Measurements from ENCODE around the gene NAV2. TPM values are rescaled to one million over a fixed set of nuclear protein-coding genes. Genes with fewer than 3 reads are reported as not detected.
A peak's percentile ranks its signal among the peaks of the same experiment; 100 is the strongest.
"Not testable (repeated sequence)": the region's sequence is repeated elsewhere in the genome, so short reads cannot be mapped to it uniquely, and the experiment has no call there.

NAV2 gene
- total RNA-seq, 1 donor from 2014 or later: 13.7 TPM

- DNase-seq: peak; percentile 54
Measured at GRCh38 chr11:19905280-19905853, 192.7 kb downstream of the NAV2 start.

DNA sequence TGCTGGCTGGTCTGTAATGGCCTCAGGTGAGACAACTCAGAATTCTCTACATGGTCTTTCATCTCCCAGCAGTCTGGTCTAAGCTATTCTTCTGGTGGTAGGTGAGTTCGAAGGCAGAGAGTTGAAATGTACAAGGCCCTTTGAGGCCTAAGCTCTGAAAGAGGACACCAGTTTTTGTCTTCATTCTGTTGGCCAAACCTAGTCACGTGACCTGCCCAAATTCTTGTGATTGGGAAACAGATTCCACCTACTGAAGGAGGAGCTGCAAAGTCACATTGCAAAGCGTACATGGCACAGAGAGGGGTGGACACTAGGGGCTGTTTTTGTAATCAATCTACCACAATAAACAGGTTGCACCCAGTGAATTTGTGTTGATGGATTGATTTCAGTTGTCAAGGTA, 193.5 kb downstream of the NAV2 start:
- DNase-seq: no peak

GRCh38 chr11:19907008-19907579, 194.5 kb downstream of the NAV2 start:
- no peak for DNase-seq

GRCh38 chr11:19907839-19908238, 195.2 kb downstream of the NAV2 start:
- DNase-seq: no peak

DNA sequence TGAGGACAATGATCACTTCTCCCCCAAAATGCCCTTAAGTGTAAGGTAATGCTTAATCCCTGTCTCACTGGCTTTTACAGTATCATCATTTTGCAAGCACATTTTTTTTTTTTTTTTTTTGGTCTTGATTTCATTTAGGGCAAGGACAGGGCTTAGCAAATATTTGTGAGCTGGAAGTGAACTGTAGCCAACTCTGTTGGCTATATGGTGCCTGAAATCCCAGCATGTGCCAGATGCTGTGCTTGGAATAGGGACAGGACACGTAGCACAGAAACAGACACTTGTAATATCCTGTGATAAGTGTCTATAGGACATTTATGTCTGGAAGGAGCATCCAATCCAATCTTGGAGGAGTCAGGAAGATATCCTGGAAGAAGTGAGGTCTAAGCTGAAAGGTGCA, 198.3 kb downstream of the NAV2 start:
- DNase-seq: peak; percentile 78

GRCh38 chr11:19912115-19912957, 199.7 kb downstream of the NAV2 start:
- no peak for DNase-seq

- DNase-seq: peak; percentile 69
Measured at GRCh38 chr11:19912958-19913892, 200.6 kb downstream of the NAV2 start.

- DNase-seq: no peak
Measured at GRCh38 chr11:19913893-19914249, 201.2 kb downstream of the NAV2 start.

DNA sequence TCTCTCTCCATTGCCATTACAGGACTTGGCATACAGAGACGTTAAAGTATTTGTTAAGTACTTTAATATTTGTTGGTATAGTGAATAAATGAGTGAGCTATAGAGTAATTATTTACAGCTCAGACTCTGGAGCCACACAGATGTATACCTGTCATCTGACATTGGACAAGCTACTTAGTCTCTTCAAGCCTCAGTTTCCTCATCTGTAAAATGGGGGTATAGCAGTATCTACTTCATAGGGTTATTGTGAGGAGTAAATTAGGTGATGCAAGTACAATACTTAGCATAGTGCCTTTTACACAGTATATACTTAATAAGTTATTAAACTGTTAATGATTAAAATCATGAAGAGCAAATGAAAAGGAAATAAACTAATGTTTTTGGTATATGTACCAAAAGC, 203.2 kb downstream of the NAV2 start:
- DNase-seq: no peak

GRCh38 chr11:19917069-19917468, 204.4 kb downstream of the NAV2 start:
- DNase-seq: no peak

DNA sequence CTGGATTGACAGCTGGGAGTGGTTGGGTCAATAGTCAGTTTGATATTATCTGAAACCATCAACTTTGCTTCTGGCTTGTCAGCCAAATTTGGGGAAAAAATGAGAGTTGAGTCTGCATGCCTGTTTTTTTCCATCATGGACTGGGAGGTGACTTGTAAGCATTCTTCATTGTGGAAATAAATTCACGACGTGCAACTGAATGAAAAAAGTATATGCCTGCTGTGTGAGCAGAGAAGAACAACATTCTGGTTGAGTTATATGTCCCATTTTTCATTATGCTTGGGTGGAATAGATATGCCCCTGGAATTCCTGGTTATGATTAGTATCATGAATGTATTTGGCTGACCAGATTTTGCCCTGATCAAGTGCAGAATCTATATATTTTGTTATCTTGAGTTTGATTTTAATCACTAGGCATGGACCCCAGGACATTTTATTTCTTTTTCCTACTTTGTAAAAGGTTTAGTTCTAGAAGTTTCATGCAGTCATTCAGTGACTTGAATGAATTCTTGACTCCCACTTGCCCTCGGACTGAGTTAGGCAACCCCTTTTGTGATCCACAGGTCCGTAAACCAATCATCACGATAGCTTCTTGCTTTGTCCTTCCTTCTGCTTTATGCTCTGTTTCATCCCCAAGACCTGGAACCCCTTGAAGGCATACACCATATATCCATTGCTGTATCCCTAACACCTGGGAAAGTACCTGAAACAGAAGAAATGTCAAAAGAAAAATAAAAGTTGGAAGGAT, 205.8 kb downstream of the NAV2 start:
- DNase-seq: no peak

GRCh38 chr11:19919050-19919561, 206.5 kb downstream of the NAV2 start:
- no peak for DNase-seq

GRCh38 chr11:19920982-19921381, 208.3 kb downstream of the NAV2 start:
- DNase-seq: no peak

- DNase-seq: no peak
Measured at GRCh38 chr11:19921976-19922688, 209.5 kb downstream of the NAV2 start.

- no peak for DNase-seq
Measured at GRCh38 chr11:19922689-19923035, 210.0 kb downstream of the NAV2 start.

- DNase-seq: no peak
Measured at GRCh38 chr11:19923626-19924025, 211.0 kb downstream of the NAV2 start.

GRCh38 chr11:19924311-19924710, 211.7 kb downstream of the NAV2 start:
- DNase-seq: peak; percentile 80

DNA sequence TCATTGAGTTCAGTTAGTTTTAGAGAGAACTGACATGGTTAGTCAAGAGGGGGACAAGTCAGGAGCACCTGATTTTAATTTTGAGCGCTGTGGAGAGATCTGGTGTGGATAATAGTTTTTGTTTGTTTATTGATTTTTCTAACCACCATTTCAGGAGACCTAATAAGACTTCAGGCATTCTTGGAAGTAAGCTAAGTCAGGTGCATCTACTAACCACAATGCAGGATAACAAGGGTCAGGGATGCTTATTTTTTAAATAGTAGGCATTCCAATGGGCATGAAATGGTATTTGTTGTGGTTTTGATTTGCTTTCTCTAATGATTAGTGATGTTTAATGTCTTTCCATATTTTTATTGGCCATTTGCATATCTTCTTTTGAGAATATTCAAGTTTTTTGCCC, 212.1 kb downstream of the NAV2 start:
- no peak for DNase-seq

- not testable (repeated sequence) for DNase-seq
Measured at GRCh38 chr11:19927403-19927802, 214.8 kb downstream of the NAV2 start.

- no peak for DNase-seq
Measured at GRCh38 chr11:19929147-19929546, 216.5 kb downstream of the NAV2 start.

GRCh38 chr11:19929655-19930054, 217.0 kb downstream of the NAV2 start:
- no peak for DNase-seq

All from tongue (tissue), 2 donors.